SK-N-SH (cell line): ENCODE measurements around the gene RNFT2.

ENCODE experiments used
- CHD2 ChIP-seq: fragments of 150-350 bp; IDR thresholded peaks from 2 replicates; pipeline ENCODE4 v1.6.1; 2018; ENCODE audit warnings: low read length; ENCODE audit not compliant: partially characterized antibody
- CTCF ChIP-seq: fragments of 200-600 bp; sonication (generic); IDR thresholded peaks from 2 replicates; pipeline ENCODE4 v1.6.1; 2017; ENCODE audit warnings: antibody characterized with exemption, mild to moderate bottlenecking, moderate library complexity
- EP300 ChIP-seq, 2 experiments: IDR thresholded peaks; 2 replicates each; pipeline versions ENCODE4 v1.4.0 to v1.6.1; 2012; ENCODE audit warnings: borderline replicate concordance in 1 of 2, low read depth in 1 of 2, low read length in 1 of 2
- EZH2phosphoT487 ChIP-seq: fragments of 200-600 bp; sonication (generic); IDR thresholded peaks from 2 replicates; pipeline ENCODE4 v1.6.1; 2017; ENCODE audit warnings: low read depth, mixed run types, mild to moderate bottlenecking, antibody characterized with exemption, moderate library complexity, borderline replicate concordance
- GABPA ChIP-seq: IDR thresholded peaks from 2 replicates; pipeline ENCODE4 v1.4.0; 2012; ENCODE audit warnings: low read depth, mild to moderate bottlenecking
- GATA2 ChIP-seq: sonication (generic); formaldehyde crosslinking; IDR thresholded peaks from 2 replicates; pipeline ENCODE4 v1.5.0; 2020; ENCODE audit warnings: mild to moderate bottlenecking, missing genetic modification reagents

- no peak for TF ChIP-seq EP300 (IDR thresholded peaks at IDR 0.05; ENCODE audit: borderline replicate concordance in 1 of 2, low read depth in 1 of 2, low read length in 1 of 2)
- TF ChIP-seq GATA2 (CRISPR knock-in tag) = no peak
- no peak for TF ChIP-seq GABPA
- no peak for TF ChIP-seq CTCF
- no peak for TF ChIP-seq CHD2
- TF ChIP-seq EZH2phosphoT487 = no peak
Observed at GRCh38 chr12:116727891-116728290, 10.2 kb upstream of the RNFT2 start.
